Breast epithelium (tissue), 3 donors: ENCODE measurements around the gene SERPINB8.

Source experiments
- CTCF ChIP-seq, 3 donors: fragments of 450-650 bp; IDR thresholded peaks; one replicate each; pipeline ENCODE4 v1.5.1; 2016 to 2017; ENCODE audit warnings: antibody characterized with exemption in 3 of 3, mild to moderate bottlenecking in 3 of 3, moderate library complexity in 3 of 3
- POLR2A ChIP-seq: fragments of 450-650 bp; IDR thresholded peaks from one replicate; pipeline ENCODE4 v1.6.1; 2016; ENCODE audit warnings: antibody characterized with exemption, mild to moderate bottlenecking, moderate library complexity

GRCh38 chr18:63951302-63951705, 18.6 kb upstream of the SERPINB8 start:
- TF ChIP-seq CTCF (IDR thresholded peaks at IDR 0.05) (no peak), POLR2A (no peak)
